ENCODE measurements around the gene ELP2.
"Not testable (repeated sequence)": the region's sequence is repeated elsewhere in the genome, so short reads cannot be mapped to it uniquely, and the experiment has no call there.

Gene ELP2

DNA sequence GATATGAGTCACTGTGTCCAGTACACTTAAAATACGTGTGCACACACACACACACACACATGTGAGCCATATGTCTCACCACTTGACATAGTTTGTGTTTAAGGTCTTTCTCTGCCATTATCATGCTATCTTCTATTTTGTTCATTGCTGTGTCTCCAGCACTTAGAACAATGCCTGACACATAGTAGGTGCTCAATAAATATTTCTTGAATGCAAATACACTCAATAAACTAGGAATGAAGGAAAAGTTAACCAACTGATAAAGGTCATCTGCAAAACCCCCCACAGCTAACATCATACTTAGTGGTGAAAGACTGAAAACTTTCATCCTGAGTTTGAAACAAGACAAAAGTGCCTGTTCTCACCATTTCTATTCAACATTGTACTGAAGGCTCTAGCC, 62.0 kb downstream of the ELP2 start:
- no peak for DNase-seq

DNA sequence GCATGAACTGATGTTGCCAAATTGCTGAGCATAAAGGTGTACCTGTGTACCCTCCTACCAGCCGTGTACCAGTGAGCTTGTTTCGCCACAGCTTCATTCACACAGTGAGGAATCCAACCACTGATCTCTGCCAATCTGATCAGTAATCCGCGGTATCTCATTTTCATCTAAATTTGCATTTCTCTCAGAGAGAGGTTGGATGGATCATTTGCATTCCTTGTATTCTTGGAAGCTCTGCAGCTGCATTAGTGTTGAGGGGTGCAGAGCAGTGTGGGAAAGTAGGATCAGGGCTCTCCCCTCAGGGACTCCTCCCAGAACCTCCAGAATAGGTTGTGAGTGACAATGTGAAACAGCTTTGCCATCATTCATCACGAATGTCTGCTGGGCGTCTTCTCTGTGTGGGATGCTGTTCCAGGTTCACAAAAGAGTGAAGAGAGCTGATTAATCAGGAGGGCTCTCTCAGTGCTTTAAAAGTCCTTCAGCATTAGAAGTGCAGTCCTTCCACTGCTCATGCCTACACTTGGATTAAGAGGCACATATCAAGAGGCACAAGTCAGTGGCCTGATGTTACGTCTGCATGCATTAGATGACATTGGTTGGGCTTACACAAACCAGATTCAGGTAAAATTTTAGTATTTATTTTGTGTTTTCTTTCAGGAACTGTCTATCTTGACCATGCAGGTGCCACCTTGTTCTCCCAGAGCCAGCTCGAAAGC, 65.1 kb downstream of the ELP2 start:
- no peak for DNase-seq

DNA sequence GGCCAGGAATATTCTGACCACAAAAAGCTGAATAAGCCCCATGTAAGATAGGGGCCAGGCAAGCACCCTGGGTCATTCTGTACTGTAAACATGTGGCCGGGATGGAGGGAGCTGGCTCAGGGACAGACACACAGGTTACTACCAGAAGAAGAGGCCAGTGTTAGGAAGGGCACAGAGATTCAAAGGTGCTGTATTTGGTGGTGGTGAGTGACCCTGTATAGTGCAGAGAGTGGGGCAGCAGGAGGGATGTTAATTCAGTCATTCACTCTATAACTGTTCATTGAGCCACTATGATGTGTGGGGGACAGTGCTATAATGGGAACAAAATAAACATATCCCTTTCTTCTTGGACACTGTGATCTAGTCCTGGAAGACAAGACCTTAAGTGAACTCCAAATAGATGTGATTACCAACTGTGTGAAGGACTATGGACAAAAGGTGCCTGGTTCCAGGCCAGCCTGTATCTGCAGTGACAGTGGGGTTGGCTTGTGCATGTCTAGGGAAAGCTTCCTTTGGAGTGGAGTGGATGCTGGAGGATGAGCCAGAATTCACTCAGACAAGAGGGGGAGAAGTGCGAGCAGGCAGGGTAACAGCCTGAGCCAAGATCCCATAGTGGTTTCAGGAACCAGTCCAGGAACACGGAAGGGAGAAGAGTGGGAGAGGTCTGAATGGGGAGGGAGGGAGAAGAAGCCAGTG, 65.9 kb downstream of the ELP2 start:
- no peak for DNase-seq

GRCh38 chr18:36196238-36196995, 66.7 kb downstream of the ELP2 start:
- DNase-seq, result no peak

DNA sequence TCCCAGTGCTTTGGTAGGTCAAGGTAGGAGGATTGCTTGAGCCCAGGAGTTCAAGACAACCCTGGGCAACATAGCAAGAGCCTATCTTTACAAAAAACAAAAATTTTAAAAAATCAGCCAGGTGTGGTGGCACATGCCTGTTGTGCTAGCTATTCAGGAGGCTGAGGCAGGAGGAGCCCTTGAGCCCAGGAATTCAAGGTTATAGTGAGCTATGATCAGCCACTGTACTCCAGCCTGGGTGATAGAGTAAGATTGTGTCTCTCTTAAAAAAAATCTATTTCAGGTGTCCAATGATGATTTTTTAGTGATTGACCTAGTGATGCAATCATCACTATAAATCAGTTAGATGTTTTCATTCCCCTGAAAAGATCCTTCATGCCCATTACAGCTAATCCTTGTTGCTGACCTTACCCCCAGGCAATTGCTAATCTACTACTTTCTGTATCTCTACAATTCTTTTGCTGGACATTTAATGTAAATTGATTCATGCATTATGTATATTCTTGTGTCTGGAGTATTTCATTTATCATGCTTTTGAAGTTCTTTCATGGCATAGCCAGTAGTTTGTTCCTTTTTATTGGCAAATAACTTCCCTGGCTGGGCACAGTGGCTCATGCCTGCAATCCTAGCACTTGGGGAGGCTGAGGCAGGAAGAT, 67.9 kb downstream of the ELP2 start:
- no peak for DNase-seq

DNA sequence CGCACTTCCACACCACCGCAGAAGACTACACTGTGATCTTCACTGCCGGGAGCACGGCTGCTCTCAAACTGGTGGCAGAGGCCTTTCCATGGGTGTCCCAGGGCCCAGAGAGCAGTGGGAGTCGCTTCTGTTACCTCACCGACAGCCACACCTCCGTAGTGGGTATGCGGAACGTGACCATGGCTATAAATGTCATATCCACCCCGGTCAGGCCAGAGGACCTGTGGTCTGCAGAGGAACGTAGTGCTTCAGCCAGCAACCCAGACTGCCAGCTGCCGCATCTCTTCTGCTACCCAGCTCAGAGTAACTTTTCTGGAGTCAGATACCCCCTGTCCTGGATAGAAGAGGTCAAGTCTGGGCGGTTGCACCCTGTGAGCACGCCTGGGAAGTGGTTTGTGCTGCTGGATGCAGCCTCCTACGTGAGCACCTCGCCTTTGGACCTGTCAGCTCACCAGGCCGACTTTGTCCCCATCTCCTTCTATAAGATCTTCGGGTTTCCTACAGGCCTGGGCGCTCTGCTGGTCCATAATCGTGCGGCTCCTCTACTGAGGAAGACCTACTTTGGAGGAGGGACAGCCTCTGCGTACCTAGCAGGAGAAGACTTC, 70.1 kb downstream of the ELP2 start:
- no peak for DNase-seq

DNA sequence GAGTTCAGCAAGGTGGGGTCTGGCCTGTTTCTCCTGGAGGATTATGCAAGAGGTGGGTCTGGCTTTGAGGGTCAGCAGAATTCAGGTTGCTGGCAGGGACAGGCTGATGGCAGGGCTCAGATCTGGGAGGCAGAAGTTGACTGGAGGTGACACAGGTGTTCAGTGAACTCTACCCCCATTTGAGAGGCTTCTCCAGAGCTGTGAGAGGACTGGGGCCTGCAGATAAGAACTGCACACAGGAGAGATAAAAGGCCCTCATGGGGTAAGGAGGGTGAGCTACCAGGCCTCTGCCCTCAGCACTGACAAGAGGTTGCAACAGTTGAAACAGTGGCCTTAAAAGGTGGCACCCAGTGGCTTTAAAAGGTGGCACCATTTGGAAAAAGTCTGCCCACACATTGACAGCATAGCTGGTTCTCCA, 70.7 kb downstream of the ELP2 start:
- DNase-seq, result no peak

GRCh38 chr18:36201765-36202164, 72.1 kb downstream of the ELP2 start:
- DNase-seq, result no peak

GRCh38 chr18:36203360-36203895, 73.7 kb downstream of the ELP2 start:
- no peak for DNase-seq

- no peak for DNase-seq
Measured at GRCh38 chr18:36205166-36205565, 75.5 kb downstream of the ELP2 start.

DNA sequence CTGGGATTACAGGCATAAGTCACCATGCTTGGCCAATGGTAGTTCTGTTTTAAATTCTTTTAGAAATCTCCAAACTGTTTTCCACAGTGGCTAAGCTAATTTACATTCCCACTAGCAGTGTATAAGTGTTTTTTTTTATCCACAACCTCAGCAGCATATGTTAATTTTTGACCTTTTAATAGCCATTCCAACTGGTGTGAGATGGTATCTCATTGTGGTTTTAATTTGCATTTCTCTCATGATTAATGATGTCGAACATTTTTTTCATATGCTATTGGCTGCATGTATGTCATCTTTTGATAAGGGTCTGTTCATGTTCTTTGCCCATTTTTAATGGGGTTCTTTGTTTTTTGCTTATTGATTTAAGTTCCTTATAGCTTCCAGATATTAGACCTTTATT, 77.6 kb downstream of the ELP2 start:
- no peak for DNase-seq

DNA sequence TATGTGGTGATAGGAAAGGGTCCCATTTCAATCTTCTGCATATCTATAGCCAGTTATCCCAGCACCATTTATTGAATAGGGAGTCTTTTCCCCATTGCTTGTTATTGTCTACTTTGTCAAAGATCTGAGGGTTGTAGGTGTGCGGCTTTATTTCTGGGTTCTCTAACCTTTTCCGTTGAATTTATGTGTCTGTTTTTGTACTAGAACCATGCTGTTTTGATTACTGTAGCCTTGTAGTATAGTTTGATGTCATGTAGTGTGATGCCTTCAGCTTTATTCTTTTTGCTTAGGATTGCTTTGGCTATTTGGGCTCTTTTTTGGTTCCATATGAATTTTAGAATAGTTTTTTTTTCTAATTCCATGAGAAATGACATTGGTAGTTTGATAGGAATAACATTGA, 78.3 kb downstream of the ELP2 start:
- DNase-seq, result not testable (repeated sequence)

- no peak for DNase-seq
Measured at GRCh38 chr18:36211612-36212065, 81.9 kb downstream of the ELP2 start.

DNA sequence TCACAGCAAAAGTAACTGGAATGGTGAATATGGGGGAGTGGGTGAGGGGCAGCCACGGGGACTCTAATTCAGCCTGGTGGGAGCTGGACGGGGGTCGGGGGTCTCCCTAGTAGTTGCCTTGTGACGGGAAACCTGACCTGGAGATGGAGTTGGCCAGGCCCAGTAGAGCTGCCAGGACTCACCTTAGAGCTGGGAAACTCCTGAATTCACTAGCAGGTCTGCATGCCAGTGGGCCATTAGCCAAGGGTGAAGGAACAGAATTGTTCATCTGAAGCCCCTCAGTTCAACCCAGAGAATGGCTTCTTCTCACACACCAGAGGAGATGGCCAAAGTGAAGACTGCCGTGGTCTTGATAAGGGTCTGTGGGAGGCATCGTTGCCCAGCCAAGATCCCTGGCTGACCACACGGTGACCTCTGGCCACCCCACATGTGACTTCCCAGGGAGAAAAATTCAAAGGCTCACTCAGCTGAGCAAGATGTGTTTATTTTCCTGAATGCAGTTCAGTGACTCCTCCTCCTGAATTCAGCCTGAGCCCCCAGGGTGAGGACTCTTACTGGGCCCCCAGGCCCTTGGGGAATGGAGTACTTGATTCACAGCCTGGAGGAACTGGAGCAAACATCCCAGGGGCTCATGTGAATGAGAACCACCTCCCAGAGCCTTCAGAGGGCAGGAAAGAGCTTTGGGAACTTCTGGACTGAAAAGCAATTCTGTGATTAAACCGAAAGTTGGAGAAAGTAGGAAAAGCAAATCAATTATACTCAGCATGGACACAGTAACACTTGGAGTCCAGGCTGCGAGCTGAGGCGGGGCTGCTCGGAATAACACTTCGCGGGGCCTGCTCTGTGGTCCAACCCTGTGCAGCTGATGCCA, 82.8 kb downstream of the ELP2 start:
- DNase-seq, result no peak

- DNase-seq, result no peak
Measured at GRCh38 chr18:36214811-36215210, 85.1 kb downstream of the ELP2 start.

GRCh38 chr18:36215577-36215976, 85.9 kb downstream of the ELP2 start:
- no peak for DNase-seq

GRCh38 chr18:36217348-36217747, 87.6 kb downstream of the ELP2 start:
- DNase-seq, result no peak

DNA sequence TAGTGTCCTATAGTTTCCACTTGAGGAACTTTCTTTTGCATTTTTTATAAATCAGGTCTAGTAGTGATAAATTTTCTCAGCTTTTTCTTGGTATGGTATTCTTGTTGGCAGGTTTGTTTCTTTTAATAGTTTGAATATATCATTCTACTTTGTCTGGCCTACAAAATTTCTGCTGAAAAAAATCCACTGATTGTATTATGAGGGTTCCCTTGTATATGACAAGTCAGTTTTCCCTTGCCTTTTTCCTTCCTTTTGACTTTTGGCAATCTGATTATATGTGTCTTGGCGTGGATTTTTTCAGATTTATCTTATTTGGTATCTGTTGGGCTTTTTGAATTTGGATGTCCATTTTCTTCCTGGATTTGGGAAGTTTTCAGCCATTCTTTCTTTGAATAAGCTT, 99.5 kb downstream of the ELP2 start:
- no peak for DNase-seq
